GM06990 (cell line): ENCODE data around the gene FAT1.

ENCODE experiments used
- DNase-seq: peaks from one replicate; pipeline ENCODE4 v3.0.0-alpha.2; 2011; ENCODE audit not compliant: insufficient read length; ENCODE audit errors: extremely low read depth
- H3K27me3 ChIP-seq: replicated peaks from 2 replicates; pipeline ENCODE4 v1.6.0; 2011; ENCODE audit warnings: low read length; ENCODE audit not compliant: control insufficient read depth, insufficient read depth
- H3K36me3 ChIP-seq: 2 replicates; pipeline ENCODE4 v1.5.1; 2011; ENCODE audit warnings: low read length; ENCODE audit not compliant: control insufficient read depth, insufficient read depth
- H3K4me3 ChIP-seq: replicated peaks from 2 replicates; pipeline ENCODE4 v1.5.1; 2011; ENCODE audit warnings: low read depth, mild to moderate bottlenecking, control low read depth, low read length
- TF ChIP-seq, protein P1 (sequence below): IDR thresholded peaks from 2 replicates; pipeline ENCODE4 v1.5.1; 2011; ENCODE audit warnings: low read length, control low read depth, mild to moderate bottlenecking, inconsistent platforms; ENCODE audit not compliant: insufficient read depth, poor library complexity, severe bottlenecking

The FAT1 gene

DNA sequence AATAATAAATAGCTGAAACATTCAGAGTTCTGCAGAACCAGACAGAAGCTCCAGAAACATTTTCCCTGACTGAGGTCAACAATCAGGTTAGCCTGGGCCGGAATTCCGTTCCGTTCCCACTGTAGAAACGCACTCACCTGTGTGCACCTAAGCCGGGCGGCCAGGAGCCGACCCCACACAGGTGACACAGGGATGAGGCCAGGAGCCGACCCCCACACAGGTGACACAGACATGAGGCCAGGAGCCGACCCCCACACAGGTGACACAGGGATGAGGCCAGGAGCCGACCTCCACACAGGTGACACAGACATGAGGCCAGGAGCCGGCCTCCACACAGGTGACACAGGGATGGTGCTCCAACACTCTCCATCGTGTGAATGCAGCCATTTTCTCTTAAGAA is 21.9 kb downstream of the FAT1 start:
- TF ChIP-seq, protein P1, sequence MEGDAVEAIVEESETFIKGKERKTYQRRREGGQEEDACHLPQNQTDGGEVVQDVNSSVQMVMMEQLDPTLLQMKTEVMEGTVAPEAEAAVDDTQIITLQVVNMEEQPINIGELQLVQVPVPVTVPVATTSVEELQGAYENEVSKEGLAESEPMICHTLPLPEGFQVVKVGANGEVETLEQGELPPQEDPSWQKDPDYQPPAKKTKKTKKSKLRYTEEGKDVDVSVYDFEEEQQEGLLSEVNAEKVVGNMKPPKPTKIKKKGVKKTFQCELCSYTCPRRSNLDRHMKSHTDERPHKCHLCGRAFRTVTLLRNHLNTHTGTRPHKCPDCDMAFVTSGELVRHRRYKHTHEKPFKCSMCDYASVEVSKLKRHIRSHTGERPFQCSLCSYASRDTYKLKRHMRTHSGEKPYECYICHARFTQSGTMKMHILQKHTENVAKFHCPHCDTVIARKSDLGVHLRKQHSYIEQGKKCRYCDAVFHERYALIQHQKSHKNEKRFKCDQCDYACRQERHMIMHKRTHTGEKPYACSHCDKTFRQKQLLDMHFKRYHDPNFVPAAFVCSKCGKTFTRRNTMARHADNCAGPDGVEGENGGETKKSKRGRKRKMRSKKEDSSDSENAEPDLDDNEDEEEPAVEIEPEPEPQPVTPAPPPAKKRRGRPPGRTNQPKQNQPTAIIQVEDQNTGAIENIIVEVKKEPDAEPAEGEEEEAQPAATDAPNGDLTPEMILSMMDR = no peak
- H3K4me3 ChIP-seq = no peak overlapping the region
- DNase-seq = no peak
- no peaks in the 10 kb centered on the region for H3K36me3 ChIP-seq
- no peaks in the 10 kb centered on the region for H3K27me3 ChIP-seq

DNA sequence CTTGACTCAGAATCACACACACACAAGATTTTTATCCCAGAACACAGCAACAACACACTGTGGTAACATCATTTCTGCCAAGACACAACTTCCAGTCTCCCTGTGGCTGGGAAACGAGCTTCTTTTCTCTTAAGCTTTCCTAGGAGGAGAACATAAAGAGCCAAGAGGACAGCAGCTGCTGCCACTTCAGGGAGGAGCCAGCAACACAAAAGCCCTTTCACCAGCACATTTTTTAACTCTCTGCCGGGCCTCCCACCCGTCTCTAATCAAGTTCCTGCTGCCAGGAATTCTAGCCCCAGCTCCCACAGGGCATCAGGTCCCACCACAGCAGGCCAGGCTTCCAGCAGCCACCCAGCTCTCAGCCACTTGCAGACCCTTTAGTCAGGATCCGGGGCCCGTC is 22.4 kb downstream of the FAT1 start:
- no peaks in the 10 kb centered on the region for H3K27me3 ChIP-seq
- H3K36me3 ChIP-seq = no peaks in the 10 kb centered on the region
- TF ChIP-seq, protein P1 = no peak
- DNase-seq = no peak
- no peak overlapping the region for H3K4me3 ChIP-seq

DNA sequence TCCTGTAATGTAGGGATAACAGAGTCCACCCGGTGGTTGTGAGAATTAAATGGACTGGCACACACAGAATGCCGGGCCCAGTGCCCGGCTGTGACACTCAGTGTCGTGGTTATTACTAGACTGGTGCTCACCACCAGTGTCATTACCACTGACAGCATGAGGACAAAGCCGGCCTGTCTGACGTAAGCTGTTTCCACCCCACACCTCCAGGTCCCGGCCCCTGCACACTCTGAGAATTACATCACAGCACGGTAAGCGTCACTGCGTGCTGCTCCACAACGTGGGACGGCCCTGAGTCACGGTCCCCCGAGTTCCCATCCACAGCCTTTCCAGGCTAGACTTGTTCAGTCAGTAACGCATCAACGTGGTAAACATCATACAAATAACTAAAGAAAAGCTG is 22.9 kb downstream of the FAT1 start:
- TF ChIP-seq, protein P1 = no peak
- Histone ChIP-seq H3K36me3 (no peaks in the 10 kb centered on the region), H3K27me3 (no peaks in the 10 kb centered on the region), H3K4me3 (no peak overlapping the region)
- no peak for DNase-seq

DNA sequence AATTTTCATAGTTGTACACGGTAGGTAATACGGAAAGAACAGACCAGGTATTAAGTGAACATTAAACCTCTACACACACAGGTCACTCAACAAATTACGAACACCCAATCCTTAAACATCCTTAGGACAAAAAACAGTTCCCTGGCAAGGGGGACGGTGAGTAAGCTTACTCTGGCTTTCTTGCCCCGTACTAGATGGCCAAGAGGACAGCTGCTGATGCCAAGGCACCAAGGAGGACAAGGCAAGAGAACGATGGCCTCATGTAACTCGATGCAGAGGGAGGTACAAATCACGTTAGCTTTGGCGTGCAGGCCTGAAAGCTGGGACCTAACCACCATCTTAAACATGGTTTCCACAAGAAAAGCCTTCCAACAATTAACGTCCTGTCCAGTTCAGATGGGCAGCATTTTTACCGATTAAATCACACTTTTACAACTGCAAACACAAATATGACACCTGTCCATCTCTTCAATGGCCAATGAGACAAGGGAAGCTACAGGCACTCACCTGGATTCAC is 23.7 kb downstream of the FAT1 start:
- Histone ChIP-seq H3K27me3 (no peaks in the 10 kb centered on the region), H3K4me3 (no peak overlapping the region), H3K36me3 (no peaks in the 10 kb centered on the region)
- DNase-seq = no peak
- TF ChIP-seq, protein P1 = no peak

DNA sequence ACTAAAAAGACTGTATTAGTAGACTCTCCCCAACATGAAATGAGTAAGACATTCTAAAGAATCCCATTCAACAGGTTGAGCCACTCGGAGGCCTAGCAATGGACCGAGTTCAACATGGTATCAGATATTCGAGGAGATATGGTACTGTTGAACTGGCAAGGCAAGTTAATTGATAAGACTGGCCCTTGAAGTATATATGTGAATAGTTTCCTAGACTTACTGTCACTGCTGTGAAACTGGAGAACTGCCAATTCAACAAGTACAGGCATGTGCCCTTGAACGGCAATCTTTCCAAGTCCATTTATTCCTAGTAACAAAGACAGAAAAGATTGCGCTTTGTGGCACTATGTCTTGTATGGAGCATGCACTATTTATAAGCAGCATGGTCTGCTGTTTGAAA is 24.4 kb downstream of the FAT1 start:
- TF ChIP-seq, protein P1 = no peak
- Histone ChIP-seq H3K36me3 (no peaks in the 10 kb centered on the region), H3K27me3 (no peaks in the 10 kb centered on the region), H3K4me3 (no peak overlapping the region)
- DNase-seq = no peak

DNA sequence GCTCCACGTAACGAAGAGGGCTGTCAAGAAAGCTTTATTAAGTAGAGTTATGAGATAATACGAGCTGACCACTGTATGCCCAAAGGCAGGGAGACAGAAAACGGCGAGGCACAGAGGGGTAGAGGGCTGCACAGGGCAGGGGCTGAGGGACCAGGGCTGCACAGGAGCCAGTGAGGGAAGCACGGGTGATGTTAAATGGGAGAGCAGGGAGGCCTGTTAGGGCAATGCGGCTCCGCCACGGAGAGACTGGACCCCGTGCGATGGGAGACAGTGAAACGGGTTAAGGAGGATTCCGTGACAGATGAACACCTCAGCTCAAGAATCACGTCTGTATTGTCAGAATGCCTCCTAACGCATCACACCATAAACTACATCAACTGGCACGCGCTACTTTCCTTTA is 25.1 kb downstream of the FAT1 start:
- Histone ChIP-seq H3K36me3 (no peaks in the 10 kb centered on the region), H3K4me3 (no peak overlapping the region), H3K27me3 (no peaks in the 10 kb centered on the region)
- no peak for DNase-seq
- TF ChIP-seq, protein P1 = no peak
